ENCODE results near the gene DAB2IP. TPM values are rescaled to one million over a fixed set of nuclear protein-coding genes. Genes with fewer than 3 reads are reported as not detected.

DAB2IP gene
- total RNA-seq, 1 experiment from 2014 or later, result 52.6 TPM

DNA sequence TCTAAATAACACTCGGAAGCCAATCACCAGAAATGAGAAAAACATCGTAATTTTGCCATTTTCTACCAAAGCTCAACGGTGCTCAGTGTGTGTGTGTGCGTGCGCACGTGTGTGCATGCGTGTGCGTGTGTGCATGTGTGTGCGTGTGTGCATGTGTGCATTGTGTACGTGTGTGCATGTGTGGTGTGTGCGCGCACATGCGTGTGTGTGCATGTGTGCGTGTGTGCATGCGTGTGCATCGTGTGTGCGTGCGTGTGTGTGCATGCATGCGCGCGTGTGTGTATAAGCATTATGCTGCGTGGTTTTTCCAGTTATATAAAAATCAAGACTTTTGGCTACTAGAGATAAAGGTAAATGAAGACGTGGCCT lies 165.0 kb downstream of the DAB2IP start:
- ChIA-PET CTCF (interaction anchor here (0.6 to 1.4 kb wide), 5 partner anchors 81 to 195 kb away, joined by 4 to 6 read pairs (median 5); no protein-coding TSS in a partner anchor), POLR2A (no interaction called here)
- TF ChIP-seq FOXP4 (CRISPR knock-in tag; IDR thresholded peaks at IDR 0.05) (no peak), IRF2 (CRISPR knock-in tag; IDR thresholded peaks at IDR 0.05; ENCODE audit: borderline replicate concordance, low read depth) (no peak), ZNF232 (CRISPR knock-in tag; IDR thresholded peaks at IDR 0.05) (no peak), OVOL2 (CRISPR knock-in tag; IDR thresholded peaks at IDR 0.05; ENCODE audit: borderline replicate concordance) (no peak), JUN (CRISPR knock-in tag; IDR thresholded peaks at IDR 0.05) (no peak), CDX4 (CRISPR knock-in tag; IDR thresholded peaks at IDR 0.05; ENCODE audit: borderline replicate concordance) (no peak), PRRX2 (CRISPR knock-in tag; IDR thresholded peaks at IDR 0.05) (no peak), FOXK1 (CRISPR knock-in tag; IDR thresholded peaks at IDR 0.05) (no peak)
- TF ChIP-seq, protein P1, sequence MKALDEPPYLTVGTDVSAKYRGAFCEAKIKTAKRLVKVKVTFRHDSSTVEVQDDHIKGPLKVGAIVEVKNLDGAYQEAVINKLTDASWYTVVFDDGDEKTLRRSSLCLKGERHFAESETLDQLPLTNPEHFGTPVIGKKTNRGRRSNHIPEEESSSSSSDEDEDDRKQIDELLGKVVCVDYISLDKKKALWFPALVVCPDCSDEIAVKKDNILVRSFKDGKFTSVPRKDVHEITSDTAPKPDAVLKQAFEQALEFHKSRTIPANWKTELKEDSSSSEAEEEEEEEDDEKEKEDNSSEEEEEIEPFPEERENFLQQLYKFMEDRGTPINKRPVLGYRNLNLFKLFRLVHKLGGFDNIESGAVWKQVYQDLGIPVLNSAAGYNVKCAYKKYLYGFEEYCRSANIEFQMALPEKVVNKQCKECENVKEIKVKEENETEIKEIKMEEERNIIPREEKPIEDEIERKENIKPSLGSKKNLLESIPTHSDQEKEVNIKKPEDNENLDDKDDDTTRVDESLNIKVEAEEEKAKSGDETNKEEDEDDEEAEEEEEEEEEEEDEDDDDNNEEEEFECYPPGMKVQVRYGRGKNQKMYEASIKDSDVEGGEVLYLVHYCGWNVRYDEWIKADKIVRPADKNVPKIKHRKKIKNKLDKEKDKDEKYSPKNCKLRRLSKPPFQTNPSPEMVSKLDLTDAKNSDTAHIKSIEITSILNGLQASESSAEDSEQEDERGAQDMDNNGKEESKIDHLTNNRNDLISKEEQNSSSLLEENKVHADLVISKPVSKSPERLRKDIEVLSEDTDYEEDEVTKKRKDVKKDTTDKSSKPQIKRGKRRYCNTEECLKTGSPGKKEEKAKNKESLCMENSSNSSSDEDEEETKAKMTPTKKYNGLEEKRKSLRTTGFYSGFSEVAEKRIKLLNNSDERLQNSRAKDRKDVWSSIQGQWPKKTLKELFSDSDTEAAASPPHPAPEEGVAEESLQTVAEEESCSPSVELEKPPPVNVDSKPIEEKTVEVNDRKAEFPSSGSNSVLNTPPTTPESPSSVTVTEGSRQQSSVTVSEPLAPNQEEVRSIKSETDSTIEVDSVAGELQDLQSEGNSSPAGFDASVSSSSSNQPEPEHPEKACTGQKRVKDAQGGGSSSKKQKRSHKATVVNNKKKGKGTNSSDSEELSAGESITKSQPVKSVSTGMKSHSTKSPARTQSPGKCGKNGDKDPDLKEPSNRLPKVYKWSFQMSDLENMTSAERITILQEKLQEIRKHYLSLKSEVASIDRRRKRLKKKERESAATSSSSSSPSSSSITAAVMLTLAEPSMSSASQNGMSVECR (CRISPR knock-in tag; IDR thresholded peaks at IDR 0.05; ENCODE audit: borderline replicate concordance), result no peak
- TF ChIP-seq, protein P2, sequence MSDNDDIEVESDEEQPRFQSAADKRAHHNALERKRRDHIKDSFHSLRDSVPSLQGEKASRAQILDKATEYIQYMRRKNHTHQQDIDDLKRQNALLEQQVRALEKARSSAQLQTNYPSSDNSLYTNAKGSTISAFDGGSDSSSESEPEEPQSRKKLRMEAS (CRISPR knock-in tag; IDR thresholded peaks at IDR 0.05), result no peak
- TF ChIP-seq, protein P3, sequence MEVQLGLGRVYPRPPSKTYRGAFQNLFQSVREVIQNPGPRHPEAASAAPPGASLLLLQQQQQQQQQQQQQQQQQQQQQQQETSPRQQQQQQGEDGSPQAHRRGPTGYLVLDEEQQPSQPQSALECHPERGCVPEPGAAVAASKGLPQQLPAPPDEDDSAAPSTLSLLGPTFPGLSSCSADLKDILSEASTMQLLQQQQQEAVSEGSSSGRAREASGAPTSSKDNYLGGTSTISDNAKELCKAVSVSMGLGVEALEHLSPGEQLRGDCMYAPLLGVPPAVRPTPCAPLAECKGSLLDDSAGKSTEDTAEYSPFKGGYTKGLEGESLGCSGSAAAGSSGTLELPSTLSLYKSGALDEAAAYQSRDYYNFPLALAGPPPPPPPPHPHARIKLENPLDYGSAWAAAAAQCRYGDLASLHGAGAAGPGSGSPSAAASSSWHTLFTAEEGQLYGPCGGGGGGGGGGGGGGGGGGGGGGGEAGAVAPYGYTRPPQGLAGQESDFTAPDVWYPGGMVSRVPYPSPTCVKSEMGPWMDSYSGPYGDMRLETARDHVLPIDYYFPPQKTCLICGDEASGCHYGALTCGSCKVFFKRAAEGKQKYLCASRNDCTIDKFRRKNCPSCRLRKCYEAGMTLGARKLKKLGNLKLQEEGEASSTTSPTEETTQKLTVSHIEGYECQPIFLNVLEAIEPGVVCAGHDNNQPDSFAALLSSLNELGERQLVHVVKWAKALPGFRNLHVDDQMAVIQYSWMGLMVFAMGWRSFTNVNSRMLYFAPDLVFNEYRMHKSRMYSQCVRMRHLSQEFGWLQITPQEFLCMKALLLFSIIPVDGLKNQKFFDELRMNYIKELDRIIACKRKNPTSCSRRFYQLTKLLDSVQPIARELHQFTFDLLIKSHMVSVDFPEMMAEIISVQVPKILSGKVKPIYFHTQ (CRISPR knock-in tag; IDR thresholded peaks at IDR 0.05), result no peak
- TF ChIP-seq, protein P4, sequence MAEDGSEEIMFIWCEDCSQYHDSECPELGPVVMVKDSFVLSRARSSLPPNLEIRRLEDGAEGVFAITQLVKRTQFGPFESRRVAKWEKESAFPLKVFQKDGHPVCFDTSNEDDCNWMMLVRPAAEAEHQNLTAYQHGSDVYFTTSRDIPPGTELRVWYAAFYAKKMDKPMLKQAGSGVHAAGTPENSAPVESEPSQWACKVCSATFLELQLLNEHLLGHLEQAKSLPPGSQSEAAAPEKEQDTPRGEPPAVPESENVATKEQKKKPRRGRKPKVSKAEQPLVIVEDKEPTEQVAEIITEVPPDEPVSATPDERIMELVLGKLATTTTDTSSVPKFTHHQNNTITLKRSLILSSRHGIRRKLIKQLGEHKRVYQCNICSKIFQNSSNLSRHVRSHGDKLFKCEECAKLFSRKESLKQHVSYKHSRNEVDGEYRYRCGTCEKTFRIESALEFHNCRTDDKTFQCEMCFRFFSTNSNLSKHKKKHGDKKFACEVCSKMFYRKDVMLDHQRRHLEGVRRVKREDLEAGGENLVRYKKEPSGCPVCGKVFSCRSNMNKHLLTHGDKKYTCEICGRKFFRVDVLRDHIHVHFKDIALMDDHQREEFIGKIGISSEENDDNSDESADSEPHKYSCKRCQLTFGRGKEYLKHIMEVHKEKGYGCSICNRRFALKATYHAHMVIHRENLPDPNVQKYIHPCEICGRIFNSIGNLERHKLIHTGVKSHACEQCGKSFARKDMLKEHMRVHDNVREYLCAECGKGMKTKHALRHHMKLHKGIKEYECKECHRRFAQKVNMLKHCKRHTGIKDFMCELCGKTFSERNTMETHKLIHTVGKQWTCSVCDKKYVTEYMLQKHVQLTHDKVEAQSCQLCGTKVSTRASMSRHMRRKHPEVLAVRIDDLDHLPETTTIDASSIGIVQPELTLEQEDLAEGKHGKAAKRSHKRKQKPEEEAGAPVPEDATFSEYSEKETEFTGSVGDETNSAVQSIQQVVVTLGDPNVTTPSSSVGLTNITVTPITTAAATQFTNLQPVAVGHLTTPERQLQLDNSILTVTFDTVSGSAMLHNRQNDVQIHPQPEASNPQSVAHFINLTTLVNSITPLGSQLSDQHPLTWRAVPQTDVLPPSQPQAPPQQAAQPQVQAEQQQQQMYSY (CRISPR knock-in tag; IDR thresholded peaks at IDR 0.05), result no peak
- TF ChIP-seq, protein P5, sequence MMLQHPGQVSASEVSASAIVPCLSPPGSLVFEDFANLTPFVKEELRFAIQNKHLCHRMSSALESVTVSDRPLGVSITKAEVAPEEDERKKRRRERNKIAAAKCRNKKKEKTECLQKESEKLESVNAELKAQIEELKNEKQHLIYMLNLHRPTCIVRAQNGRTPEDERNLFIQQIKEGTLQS (CRISPR knock-in tag; conservative IDR thresholded peaks at IDR 0.05), result no peak
- TF ChIP-seq, protein P6, sequence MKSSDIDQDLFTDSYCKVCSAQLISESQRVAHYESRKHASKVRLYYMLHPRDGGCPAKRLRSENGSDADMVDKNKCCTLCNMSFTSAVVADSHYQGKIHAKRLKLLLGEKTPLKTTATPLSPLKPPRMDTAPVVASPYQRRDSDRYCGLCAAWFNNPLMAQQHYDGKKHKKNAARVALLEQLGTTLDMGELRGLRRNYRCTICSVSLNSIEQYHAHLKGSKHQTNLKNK (CRISPR knock-in tag; IDR thresholded peaks at IDR 0.05), result no peak
- Mint-ChIP-seq H3K9me3 (no peaks in the 10 kb centered on the region), H3K36me3 (no peaks in the 10 kb centered on the region), H3K4me3 (no peak overlapping the region), H3K27ac (no peak overlapping the region), H3K27me3 (ENCODE audit: low read depth) (no peaks in the 10 kb centered on the region), H3K4me1 (peaks cover 65% of the 10 kb centered on the region)
- ATAC-seq, result no peak
- no peak for DNase-seq (ENCODE audit: low spot score)
